GM12878 (cell line): ENCODE results near the gene TNFSF13. TPM values are rescaled to one million over a fixed set of nuclear protein-coding genes. Genes with fewer than 3 reads are reported as not detected.

Experiments used
- ATAC-seq: fragments of 200-7000 bp; cut with Tn5 transposase; 3 replicates; pipeline ENCODE4 v1.9.1; 2020; ENCODE audit warnings: mild to moderate bottlenecking, moderate library complexity
- BruUV-seq: library from RNA; stranded (reverse); fragments of 400-500 nt; replicated peaks from 2 replicates; lab custom pipeline; 2021; lab: Mats Ljungman, UMichigan
- CTCF ChIA-PET: fragments of 300-600 bp; sonication (Branson Sonifier 250); formaldehyde crosslinking; extraction: SDS; loops from one replicate; lab custom pipeline; 2021; ENCODE audit warnings: inconsistent platforms; lab: Yijun Ruan, JAX
- POLR2A ChIA-PET: fragments of 350-600 bp; formaldehyde crosslinking; extraction: SDS; loops from one replicate; lab custom pipeline; 2021; ENCODE audit warnings: inconsistent platforms; lab: Charles Lee
- RAD21 ChIA-PET: fragments of 300-600 bp; sonication (Branson Sonifier 250); formaldehyde crosslinking; loops from one replicate; lab custom pipeline; 2023; ENCODE audit warnings: antibody characterized with exemption; ENCODE audit not compliant: unreplicated experiment; lab: Charles Lee
- SMC1A ChIA-PET: fragments of 300-600 bp; sonication (Branson Sonifier 250); formaldehyde crosslinking; loops from one replicate; lab custom pipeline; 2023; ENCODE audit not compliant: unreplicated experiment, uncharacterized antibody; lab: Charles Lee
- DNase-seq: peaks from one replicate; pipeline ENCODE4 v3.0.0-alpha.2; 2011; ENCODE audit warnings: low read depth, low spot score
- FAIRE-seq: peaks from 3 replicates; lab custom pipeline; 2011; peaks lifted over from hg19 to GRCh38; lab: Jason Lieb, UNC
- H2AFZ ChIP-seq: 2 replicates; pipeline ENCODE4 v1.6.0; 2011; ENCODE audit warnings: low read depth, low read length, control low read depth; ENCODE audit not compliant: control insufficient read depth
- H3K27ac ChIP-seq: 2 replicates; pipeline ENCODE4 v1.5.1; 2011; ENCODE audit warnings: control low read depth; ENCODE audit not compliant: control insufficient read depth, insufficient read depth
- H3K27me3 ChIP-seq, 2 experiments: replicated peaks in 1 of 2; 2 replicates each; pipeline versions ENCODE4 v1.6.0 to v1.6.1; 2011; ENCODE audit warnings: low read length in 1 of 2; ENCODE audit not compliant: control insufficient read depth in 2 of 2, insufficient read depth in 2 of 2
- H3K36me3 ChIP-seq, 2 experiments: 2 replicates each; pipeline ENCODE4 v1.5.1; 2011; ENCODE audit warnings: low read length in 1 of 2; ENCODE audit not compliant: control insufficient read depth in 2 of 2, insufficient read depth in 2 of 2
- H3K4me1 ChIP-seq: 2 replicates; pipeline ENCODE4 v1.6.1; 2011; ENCODE audit warnings: mild to moderate bottlenecking, low read length, moderate library complexity, mixed read lengths; ENCODE audit not compliant: control insufficient read depth, insufficient read depth
- H3K4me2 ChIP-seq: 2 replicates; pipeline ENCODE4 v1.6.0; 2011; ENCODE audit warnings: control low read depth; ENCODE audit not compliant: control insufficient read depth, insufficient read depth
- H3K4me3 ChIP-seq: fragments of 200-600 bp; sonication (generic); 2 replicates; pipeline ENCODE4 v1.5.1; 2016
- H3K79me2 ChIP-seq: 2 replicates; pipeline ENCODE4 v1.6.0; 2011; ENCODE audit warnings: low read length; ENCODE audit not compliant: control insufficient read depth, insufficient read depth
- H3K9ac ChIP-seq: 2 replicates; pipeline ENCODE4 v1.8.0; 2011; ENCODE audit warnings: low read length, control low read depth, mixed read lengths; ENCODE audit not compliant: control insufficient read depth, insufficient read depth
- H3K9me3 ChIP-seq: replicated peaks from 3 replicates; pipeline ENCODE4 v1.5.1; 2011; ENCODE audit warnings: mild to moderate bottlenecking, low read length; ENCODE audit not compliant: control insufficient read depth, insufficient read depth
- H4K20me1 ChIP-seq: 2 replicates; pipeline ENCODE4 v1.6.0; 2011; ENCODE audit not compliant: control insufficient read depth, insufficient read depth
- CREM ChIP-seq: IDR thresholded peaks from 2 replicates; pipeline ENCODE4 v1.6.1; 2014; ENCODE audit warnings: antibody characterized with exemption, low read depth
- HDAC2 ChIP-seq: fragments of 200-600 bp; sonication (generic); IDR thresholded peaks from 2 replicates; pipeline ENCODE4 v1.6.1; 2017
- NFIC ChIP-seq: IDR thresholded peaks from 2 replicates; pipeline ENCODE4 v1.6.1; 2012; ENCODE audit warnings: low read depth, mild to moderate bottlenecking, inconsistent platforms, low read length, moderate library complexity
- NR2C1 ChIP-seq: fragments of 450-650 bp; IDR thresholded peaks from 2 replicates; pipeline ENCODE4 v1.6.1; 2017; ENCODE audit warnings: antibody characterized with exemption, mild to moderate bottlenecking, moderate library complexity
- NRF1 ChIP-seq: conservative IDR thresholded peaks from 2 replicates; pipeline ENCODE4 v1.6.1; 2011; ENCODE audit warnings: mild to moderate bottlenecking, low read depth, low read length, improper control_type of control experiment
- YBX1 ChIP-seq: fragments of 450-650 bp; IDR thresholded peaks from 2 replicates; pipeline ENCODE4 v1.6.1; 2016; ENCODE audit warnings: antibody characterized with exemption
- YY1 ChIP-seq: IDR thresholded peaks from 2 replicates; pipeline ENCODE4 v1.6.1; 2011; ENCODE audit warnings: low read depth, mild to moderate bottlenecking, low read length
- ZZZ3 ChIP-seq: IDR thresholded peaks from 2 replicates; pipeline ENCODE4 v1.6.1; 2011; ENCODE audit warnings: low read depth; ENCODE audit not compliant: control insufficient read depth, insufficient read length
- WGBS: methylation state at CpG from one replicate; pipeline ENCODE4 v1.1.6; 2016; ENCODE audit warnings: low lambda C conversion rate; ENCODE audit not compliant: insufficient replicate concordance, insufficient coverage; ENCODE audit errors: missing lambda C conversion rate; 5-methylcytosine and 5-hydroxymethylcytosine counted together
- in situ Hi-C: fragments of 300-500 bp; cut with MboI; formaldehyde crosslinking; loops from 9 replicates; pipeline ENCODE4 v1.14.3; 2018; ENCODE audit warnings: mixed read lengths
- intact Hi-C: fragments of 100-400 bp; cut with micrococcal nuclease; formaldehyde crosslinking; loops from one replicate; pipeline ENCODE4 v1.14.2; 2022; ENCODE audit not compliant: unreplicated experiment
- polyA plus RNA-seq, 11 experiments: library from polyadenylated mRNA; depleted of rRNA in 4 of 11; unstranded in 6 of 11; stranded (reverse) in 5 of 11; fragments of >200 nt; fragmentation: Nextera tagmentation in 4 of 11; fragmentation: Illumina TruSeq in 1 of 11; extraction: Ambion mirVana in 4 of 11; extraction: Trizol in 1 of 11; gene quantifications; 1 replicate in 1 of 11; 2 replicates in 10 of 11; pipeline versions ENCODE4 v1.2.1 to v1.2.3, GENCODE V29; 2011 to 2016; ENCODE audit warnings: inconsistent platforms in 2 of 11, missing spikeins in 2 of 11, low read depth in 1 of 11
- total RNA-seq, 4 experiments: library from RNA; depleted of rRNA in 3 of 4; stranded (reverse); fragments of >200 nt in 3 of 4; fragmentation: Illumina TruSeq in 1 of 4; extraction: Trizol in 1 of 4; gene quantifications; 2 replicates each; pipeline versions ENCODE4 v1.2.1 to v1.2.3, GENCODE V29; 2013 to 2021
- TF ChIP-seq, protein P1 (sequence below): fragments of 450-650 bp; formaldehyde crosslinking; IDR thresholded peaks from 2 replicates; pipeline ENCODE4 v1.4.0; 2020; ENCODE audit warnings: mild to moderate bottlenecking, moderate library complexity
- TF ChIP-seq, protein P2 (sequence below): IDR thresholded peaks from 2 replicates; pipeline ENCODE4 v1.6.1; 2012; ENCODE audit warnings: low read depth, low read length, improper control_type of control experiment

TNFSF13 gene
- total and polyA plus RNA-seq, 10 of the 15 experiments (the other 5 are each of a cell fraction or from before 2014, with no cell fraction given) = 0.56 to 14.6 (median 9.7) TPM

DNA sequence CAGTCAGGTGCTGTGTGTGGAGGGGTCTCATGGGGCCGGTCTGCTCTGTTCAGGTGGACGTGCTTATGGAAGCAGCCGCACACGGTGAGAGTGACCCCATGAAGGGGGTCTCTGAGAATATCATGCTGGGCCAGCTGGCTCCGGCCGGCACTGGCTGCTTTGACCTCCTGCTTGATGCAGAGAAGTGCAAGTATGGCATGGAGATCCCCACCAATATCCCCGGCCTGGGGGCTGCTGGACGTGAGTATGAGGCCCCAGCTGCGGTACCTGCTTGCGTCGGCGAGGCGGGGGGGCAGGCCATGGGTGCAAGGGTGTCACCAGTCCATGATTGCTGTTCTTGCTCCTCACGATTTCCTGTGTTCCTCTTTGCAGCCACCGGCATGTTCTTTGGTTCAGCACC is 46.4 kb upstream of the TNFSF13 start:
- SMC1A ChIA-PET = no interaction called here
- ATAC-seq (no peak), DNase-seq (no peak), FAIRE-seq (no peak)
- Histone ChIP-seq H2AFZ (no peak overlapping the region), H3K9ac (no peak overlapping the region), H3K4me3 (no peak overlapping the region), H3K36me3 (peaks cover 19 to 38% of the 10 kb centered on the region in 2 experiments; a peak in 3 of 4 replicates), H3K79me2 (no peaks in the 10 kb centered on the region), H4K20me1 (no peaks in the 10 kb centered on the region), H3K9me3 (no peaks in the 10 kb centered on the region), H3K4me2 (no peak overlapping the region), H3K4me1 (no peaks in the 10 kb centered on the region), H3K27me3 (no peaks in the 10 kb centered on the region), H3K27ac (no peak overlapping the region)
- RAD21 ChIA-PET = interaction anchor here (1.1 kb wide), 1 partner anchor 48 kb away, joined by 3 read pairs; no protein-coding TSS in a partner anchor
- in situ Hi-C loops = no loop called here
- POLR2A ChIA-PET = no interaction called here
- no TSS peak for BruUV-seq
- WGBS = 98% methylated on average over 15 of the region's 15 CpGs
- intact Hi-C loops = no loop called here
- TF ChIP-seq, protein P1, sequence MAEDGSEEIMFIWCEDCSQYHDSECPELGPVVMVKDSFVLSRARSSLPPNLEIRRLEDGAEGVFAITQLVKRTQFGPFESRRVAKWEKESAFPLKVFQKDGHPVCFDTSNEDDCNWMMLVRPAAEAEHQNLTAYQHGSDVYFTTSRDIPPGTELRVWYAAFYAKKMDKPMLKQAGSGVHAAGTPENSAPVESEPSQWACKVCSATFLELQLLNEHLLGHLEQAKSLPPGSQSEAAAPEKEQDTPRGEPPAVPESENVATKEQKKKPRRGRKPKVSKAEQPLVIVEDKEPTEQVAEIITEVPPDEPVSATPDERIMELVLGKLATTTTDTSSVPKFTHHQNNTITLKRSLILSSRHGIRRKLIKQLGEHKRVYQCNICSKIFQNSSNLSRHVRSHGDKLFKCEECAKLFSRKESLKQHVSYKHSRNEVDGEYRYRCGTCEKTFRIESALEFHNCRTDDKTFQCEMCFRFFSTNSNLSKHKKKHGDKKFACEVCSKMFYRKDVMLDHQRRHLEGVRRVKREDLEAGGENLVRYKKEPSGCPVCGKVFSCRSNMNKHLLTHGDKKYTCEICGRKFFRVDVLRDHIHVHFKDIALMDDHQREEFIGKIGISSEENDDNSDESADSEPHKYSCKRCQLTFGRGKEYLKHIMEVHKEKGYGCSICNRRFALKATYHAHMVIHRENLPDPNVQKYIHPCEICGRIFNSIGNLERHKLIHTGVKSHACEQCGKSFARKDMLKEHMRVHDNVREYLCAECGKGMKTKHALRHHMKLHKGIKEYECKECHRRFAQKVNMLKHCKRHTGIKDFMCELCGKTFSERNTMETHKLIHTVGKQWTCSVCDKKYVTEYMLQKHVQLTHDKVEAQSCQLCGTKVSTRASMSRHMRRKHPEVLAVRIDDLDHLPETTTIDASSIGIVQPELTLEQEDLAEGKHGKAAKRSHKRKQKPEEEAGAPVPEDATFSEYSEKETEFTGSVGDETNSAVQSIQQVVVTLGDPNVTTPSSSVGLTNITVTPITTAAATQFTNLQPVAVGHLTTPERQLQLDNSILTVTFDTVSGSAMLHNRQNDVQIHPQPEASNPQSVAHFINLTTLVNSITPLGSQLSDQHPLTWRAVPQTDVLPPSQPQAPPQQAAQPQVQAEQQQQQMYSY (CRISPR knock-in tag) = no peak
- no peak for TF ChIP-seq NFIC
- TF ChIP-seq YY1 = no peak
- no peak for TF ChIP-seq ZZZ3
- TF ChIP-seq NRF1 = no peak
- no peak for TF ChIP-seq NR2C1
- TF ChIP-seq CREM = no peak
- no peak for TF ChIP-seq HDAC2
- TF ChIP-seq, protein P2, sequence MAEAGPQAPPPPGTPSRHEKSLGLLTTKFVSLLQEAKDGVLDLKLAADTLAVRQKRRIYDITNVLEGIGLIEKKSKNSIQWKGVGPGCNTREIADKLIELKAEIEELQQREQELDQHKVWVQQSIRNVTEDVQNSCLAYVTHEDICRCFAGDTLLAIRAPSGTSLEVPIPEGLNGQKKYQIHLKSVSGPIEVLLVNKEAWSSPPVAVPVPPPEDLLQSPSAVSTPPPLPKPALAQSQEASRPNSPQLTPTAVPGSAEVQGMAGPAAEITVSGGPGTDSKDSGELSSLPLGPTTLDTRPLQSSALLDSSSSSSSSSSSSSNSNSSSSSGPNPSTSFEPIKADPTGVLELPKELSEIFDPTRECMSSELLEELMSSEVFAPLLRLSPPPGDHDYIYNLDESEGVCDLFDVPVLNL = no peak
- no peak for TF ChIP-seq YBX1
- CTCF ChIA-PET = interaction anchor here (1.2 to 4.4 kb wide), 3 partner anchors 35 to 156 kb away, joined by 3 to 145 read pairs (median 26); partner anchors contain the start of genes SENP3, TNFSF12 and TNFSF13
